ENCODE data around the gene DIP2C. TPM values are rescaled to one million over a fixed set of nuclear protein-coding genes. Genes with fewer than 3 reads are reported as not detected.
"Not testable (repeated sequence)": the region's sequence is repeated elsewhere in the genome, so short reads cannot be mapped to it uniquely, and the experiment has no call there.

DIP2C gene
- total RNA-seq, 1 donor = 1.7 TPM

DNA sequence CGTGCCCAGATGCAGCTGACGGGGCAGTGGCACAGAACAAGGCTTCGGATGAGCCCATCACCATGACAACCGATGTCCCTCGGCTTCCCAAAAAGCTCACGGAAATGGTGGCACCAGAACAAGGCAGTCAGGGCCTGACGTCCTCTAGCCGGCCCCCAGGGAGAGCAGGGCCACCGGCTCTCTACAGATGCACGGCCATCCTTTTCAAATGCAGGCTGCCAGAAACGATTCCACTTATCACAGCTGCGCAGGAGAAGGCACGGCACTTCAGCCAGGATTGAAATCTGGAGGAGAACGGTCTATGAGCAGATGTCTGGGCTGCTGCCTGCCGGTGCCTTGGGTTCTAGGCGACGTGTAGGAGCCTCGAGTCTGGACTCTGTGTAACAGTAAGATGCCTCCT, 330.4 kb downstream of the DIP2C start:
- H3K4me1 ChIP-seq (ENCODE audit: insufficient read depth, low read length) = no peaks in the 10 kb centered on the region
- H3K27me3 ChIP-seq (ENCODE audit: insufficient read depth, low read length) = no peaks in the 10 kb centered on the region
- no peak overlapping the region for H3K4me3 ChIP-seq (ENCODE audit: low read length)
- H3K9me3 ChIP-seq (ENCODE audit: low read depth, low read length) = no peaks in the 10 kb centered on the region

DNA sequence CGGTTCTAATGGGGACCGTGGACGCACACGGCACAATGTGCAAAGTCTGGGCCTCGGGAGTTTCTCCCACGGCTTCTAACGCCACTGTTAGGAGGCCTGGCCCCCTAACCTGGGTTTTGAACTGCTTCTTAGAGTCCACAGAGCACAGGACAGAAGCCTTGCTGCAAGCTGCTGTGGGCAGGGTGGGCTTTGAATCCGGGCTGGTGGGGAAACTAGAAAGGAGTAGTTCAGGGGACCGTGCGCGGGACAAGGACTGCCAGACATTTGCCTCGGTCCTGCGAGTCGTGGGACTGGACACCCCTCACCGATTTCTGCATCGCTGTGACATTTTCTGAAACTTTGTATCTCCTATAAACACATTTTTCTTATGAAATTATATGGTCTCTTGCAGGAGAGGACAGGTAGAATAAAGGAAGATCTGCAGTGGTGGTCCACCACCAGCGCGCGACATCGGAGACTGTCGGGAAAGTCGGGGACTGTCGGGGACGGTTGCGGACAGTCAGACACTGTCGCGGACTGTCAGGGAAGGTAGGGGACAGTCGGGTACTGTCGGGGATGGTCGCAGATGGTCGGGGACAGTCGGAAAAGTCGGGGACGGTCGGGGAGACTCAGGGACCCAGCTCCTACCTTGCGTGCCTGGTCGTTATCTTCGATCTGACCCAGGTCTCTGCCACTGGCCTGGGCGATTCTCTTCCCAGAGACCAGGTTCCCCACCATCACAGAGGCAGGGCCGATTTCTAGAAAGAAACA, 332.1 kb downstream of the DIP2C start:
- no peaks in the 10 kb centered on the region for H3K9me3 ChIP-seq (ENCODE audit: low read depth, low read length)
- no peak overlapping the region for H3K4me3 ChIP-seq (ENCODE audit: low read length)
- no peaks in the 10 kb centered on the region for H3K4me1 ChIP-seq (ENCODE audit: insufficient read depth, low read length)
- H3K27me3 ChIP-seq (ENCODE audit: insufficient read depth, low read length) = no peaks in the 10 kb centered on the region

DNA sequence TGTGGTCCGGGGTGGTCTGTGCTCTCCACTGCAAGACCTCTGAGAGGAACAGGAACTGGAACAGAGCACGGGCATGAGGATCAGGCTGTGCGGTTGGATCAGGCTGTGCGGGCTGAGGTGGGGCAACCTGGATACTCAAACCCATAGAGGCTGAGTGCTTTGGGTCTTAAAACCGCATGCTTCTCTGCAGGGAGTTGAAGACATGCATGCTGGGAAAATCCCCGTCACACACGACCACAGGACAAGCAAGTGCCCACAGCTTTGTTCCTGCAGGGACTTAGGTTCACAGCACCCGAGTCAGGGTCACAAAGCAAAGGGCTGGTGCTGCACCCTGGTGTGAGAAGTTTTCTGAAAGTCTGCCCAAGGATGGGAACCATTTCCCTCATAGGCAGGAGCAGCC, 333.0 kb downstream of the DIP2C start:
- Histone ChIP-seq H3K4me1 (ENCODE audit: insufficient read depth, low read length) (no peaks in the 10 kb centered on the region), H3K9me3 (ENCODE audit: low read depth, low read length) (no peaks in the 10 kb centered on the region)

DNA sequence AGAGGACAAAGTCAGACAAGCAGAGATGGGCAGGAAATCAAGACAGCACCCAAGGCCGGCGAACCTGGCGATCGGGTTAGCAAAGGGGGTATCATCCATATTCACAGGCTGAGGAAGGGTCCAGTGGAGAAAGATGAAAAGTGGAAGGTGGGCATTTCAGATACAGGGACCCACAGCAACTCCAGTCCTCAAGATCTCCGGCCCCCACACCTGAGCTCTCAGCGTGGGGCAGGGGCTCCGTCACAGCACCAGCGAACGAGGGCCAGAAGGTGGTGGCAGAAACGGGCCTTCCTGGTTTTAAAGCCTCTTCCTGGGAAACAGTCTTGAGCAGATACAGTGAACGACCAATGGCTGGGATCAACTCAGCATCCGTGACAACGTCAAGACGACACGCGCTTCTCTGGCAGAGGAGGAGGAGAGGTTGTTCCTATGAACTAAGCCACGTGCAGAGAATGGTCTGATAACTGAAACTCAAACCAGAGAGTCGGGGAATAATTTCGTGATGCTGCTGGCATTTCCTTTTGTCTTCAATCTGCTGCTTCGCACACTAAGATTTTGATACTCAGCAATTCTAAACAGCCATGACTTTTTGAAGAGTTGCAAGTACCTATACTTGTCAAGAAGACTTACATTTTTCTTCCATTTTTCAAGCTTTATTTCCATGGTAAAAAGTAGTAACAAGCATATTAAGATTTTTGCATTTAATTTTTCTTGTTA, 334.4 kb downstream of the DIP2C start:
- H3K4me1 ChIP-seq (ENCODE audit: insufficient read depth, low read length) = no peaks in the 10 kb centered on the region
- no peaks in the 10 kb centered on the region for H3K9me3 ChIP-seq (ENCODE audit: low read depth, low read length)
- no peaks in the 10 kb centered on the region for H3K27me3 ChIP-seq (ENCODE audit: insufficient read depth, low read length)
- no peak overlapping the region for H3K4me3 ChIP-seq (ENCODE audit: low read length)

More for the DNA sequence above, 333.0 kb downstream of the DIP2C start:
- Histone ChIP-seq H3K27me3 (ENCODE audit: insufficient read depth, low read length) (no peaks in the 10 kb centered on the region), H3K4me3 (ENCODE audit: low read length) (no peak overlapping the region)

DNA sequence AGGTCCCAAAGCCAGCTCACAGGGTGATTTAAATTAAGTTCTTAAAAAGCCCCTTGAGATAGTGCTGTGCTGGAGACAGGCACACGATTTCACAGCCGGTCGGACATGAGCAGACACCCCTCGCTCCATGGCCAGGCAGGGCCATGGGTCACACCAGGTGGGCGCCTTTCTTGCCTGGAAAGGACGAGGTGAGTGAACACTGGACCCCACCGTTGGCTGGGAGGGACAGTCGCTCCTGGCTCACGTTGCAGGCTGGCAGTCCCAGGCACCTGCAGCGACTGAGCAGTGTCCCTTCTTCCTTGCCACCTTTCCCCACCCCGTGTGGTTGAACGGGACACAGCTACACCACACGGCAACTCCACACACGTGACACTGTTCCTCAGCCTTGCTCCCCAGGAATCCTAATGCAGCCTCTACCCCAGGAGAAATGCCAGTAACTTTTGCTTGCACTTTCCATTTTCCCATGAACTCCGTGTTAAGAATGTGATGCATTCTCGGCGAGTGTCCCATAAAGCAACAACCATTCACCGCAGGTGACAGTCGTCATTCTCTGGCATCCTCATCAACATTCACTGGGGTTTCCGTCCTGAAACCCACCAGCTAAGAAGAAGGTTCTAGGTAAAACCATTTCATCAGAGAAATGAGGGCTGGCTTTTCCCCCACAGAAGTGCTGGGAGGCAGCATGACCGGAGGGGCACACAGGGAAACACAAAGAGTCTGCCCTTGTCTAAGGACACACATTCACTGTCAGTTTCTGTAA, 336.8 kb downstream of the DIP2C start:
- Histone ChIP-seq H3K4me3 (ENCODE audit: low read length) (no peak overlapping the region), H3K4me1 (ENCODE audit: insufficient read depth, low read length) (no peaks in the 10 kb centered on the region), H3K9me3 (ENCODE audit: low read depth, low read length) (no peaks in the 10 kb centered on the region), H3K27me3 (ENCODE audit: insufficient read depth, low read length) (no peaks in the 10 kb centered on the region)

DNA sequence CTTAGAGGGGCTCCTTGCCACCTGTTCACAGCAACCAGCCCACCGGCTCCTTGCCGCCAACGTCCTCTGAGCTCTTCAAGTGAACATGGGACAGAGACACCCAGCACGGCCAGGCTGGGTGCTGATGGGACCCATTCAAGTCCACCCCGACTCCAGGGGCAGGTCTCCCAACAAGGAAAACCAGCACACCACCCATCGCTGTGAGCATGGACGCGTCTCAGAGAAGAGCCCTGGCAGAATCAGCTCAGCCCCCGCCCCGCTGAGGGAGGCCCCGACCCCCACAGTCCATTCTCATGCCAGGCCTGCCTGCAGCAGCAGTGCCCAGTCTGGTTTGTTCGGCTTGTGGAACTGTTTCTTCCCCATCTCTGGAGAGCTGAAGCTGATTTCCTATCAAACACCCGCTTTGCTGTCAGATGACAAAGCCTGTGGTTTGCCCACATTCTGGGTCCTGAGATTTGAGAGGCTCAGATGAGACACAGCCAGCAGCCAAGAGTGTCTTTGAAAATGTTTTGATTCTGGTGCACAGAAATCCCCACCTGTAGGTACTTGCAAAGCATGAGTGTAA, 337.6 kb downstream of the DIP2C start:
- Histone ChIP-seq H3K4me1 (ENCODE audit: insufficient read depth, low read length) (no peaks in the 10 kb centered on the region), H3K9me3 (ENCODE audit: low read depth, low read length) (no peaks in the 10 kb centered on the region), H3K27me3 (ENCODE audit: insufficient read depth, low read length) (no peaks in the 10 kb centered on the region)

DNA sequence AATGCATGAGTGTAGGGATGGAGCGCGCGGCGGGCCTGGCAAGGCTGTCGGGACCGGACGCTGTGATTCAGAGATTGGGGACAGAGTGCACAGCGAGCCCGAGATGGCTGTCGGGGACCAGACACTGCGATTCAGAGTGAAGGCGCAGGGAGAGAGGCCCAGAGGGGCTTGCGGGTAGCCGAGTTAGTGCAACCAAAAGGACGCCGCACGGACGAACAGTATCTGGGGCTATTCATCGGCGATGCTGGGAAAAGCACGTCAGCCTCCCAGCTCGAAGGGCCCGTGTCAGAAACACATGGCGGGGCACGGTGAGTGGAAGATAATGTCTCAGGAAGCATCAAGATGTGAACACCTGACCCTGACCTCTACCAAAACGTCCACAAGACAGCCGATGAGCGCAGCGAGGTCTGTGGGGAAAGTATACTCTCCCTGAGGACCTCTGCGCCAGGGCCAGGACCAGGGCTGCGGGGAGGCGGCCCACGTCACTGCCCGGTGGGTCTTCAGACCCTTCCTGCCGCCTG, 338.4 kb downstream of the DIP2C start:
- Histone ChIP-seq H3K4me3 (ENCODE audit: low read length) (no peak overlapping the region), H3K9me3 (ENCODE audit: low read depth, low read length) (no peaks in the 10 kb centered on the region), H3K27me3 (ENCODE audit: insufficient read depth, low read length) (no peaks in the 10 kb centered on the region), H3K4me1 (ENCODE audit: insufficient read depth, low read length) (no peaks in the 10 kb centered on the region)

More for the DNA sequence above, 337.6 kb downstream of the DIP2C start:
- no peak overlapping the region for H3K4me3 ChIP-seq (ENCODE audit: low read length)

DNA sequence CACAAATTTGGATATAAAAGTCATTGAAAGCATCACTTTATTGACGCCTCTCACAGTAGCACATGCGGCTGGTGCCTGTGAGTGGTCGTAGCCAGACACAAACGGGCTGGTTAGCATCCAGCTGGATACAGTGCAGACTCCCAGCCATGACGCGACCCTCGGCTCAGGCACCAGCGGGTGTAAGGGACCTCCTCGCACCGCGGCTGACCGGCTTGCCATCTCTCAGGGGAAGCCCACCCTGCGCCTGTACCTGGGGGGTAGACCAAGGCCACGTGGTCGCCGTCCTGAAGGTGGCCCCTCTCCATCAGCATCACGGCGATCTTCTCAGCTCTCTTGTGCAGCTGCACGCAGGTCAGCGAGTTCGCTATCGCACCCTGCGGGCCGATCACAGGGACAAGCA, 340.4 kb downstream of the DIP2C start:
- Histone ChIP-seq H3K4me3 (ENCODE audit: low read length) (no peak overlapping the region), H3K4me1 (ENCODE audit: insufficient read depth, low read length) (no peaks in the 10 kb centered on the region), H3K9me3 (ENCODE audit: low read depth, low read length) (no peaks in the 10 kb centered on the region), H3K27me3 (ENCODE audit: insufficient read depth, low read length) (no peaks in the 10 kb centered on the region)

DNA sequence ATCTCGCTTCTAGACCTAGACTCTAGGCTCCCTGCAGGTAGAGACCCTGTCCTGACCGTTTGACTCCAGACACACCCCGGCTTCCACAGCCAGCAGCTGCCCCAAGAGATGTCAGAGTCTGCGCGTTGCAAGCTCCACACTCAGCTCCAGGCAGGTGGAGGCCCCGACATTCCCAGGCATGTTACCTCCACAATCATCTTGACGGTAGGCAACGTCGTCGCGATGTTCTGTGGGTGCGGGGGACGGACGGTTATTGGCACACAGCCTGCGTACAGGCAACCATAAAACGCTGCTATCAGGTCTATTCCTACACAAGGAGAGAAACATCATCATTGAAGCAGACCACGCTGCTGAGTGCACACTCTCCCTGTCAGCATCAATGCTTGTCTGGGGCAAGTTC, 341.0 kb downstream of the DIP2C start:
- no peaks in the 10 kb centered on the region for H3K9me3 ChIP-seq (ENCODE audit: low read depth, low read length)
- no peak overlapping the region for H3K4me3 ChIP-seq (ENCODE audit: low read length)
- no peaks in the 10 kb centered on the region for H3K4me1 ChIP-seq (ENCODE audit: insufficient read depth, low read length)
- H3K27me3 ChIP-seq (ENCODE audit: insufficient read depth, low read length) = no peaks in the 10 kb centered on the region

DNA sequence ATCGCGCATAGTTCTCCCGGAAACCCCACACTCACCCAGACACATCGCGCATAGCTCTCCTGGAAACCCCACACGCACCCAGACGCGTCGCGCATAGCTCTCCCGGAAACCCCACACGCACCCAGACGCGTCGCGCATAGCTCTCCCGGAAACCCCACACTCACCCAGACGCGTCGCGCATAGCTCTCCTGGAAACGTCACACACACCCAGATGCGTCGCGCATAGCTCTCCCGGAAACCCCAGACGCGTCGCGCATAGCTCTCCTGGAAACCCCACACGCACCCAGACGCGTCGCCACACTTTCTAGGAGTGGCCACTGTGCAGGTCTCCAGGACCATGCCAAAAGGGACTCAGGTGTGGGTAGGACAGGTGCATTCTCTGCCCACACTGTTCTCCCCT, 341.7 kb downstream of the DIP2C start:
- H3K9me3 ChIP-seq (ENCODE audit: low read depth, low read length); H3K4me3 ChIP-seq (ENCODE audit: low read length); H3K27me3 ChIP-seq (ENCODE audit: insufficient read depth, low read length); H3K4me1 ChIP-seq (ENCODE audit: insufficient read depth, low read length): not testable (repeated sequence)

DNA sequence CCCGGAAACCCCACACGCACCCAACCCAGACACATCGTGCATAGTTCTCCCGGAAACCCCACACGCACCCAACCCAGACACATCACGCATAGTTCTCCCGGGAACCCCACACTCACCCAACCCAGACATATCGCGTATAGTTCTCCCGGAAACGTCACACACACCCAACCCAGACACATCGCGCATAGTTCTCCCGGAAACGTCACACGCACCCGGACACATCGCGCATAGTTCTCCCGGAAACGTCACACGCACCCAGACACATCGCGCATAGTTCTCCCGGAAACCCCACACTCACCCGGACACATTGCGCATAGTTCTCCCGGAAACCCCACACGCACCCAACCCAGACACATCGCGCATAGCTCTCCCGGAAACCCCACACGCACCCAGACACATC, 342.3 kb downstream of the DIP2C start:
- H3K4me3 ChIP-seq (ENCODE audit: low read length); H3K27me3 ChIP-seq (ENCODE audit: insufficient read depth, low read length); H3K4me1 ChIP-seq (ENCODE audit: insufficient read depth, low read length); H3K9me3 ChIP-seq (ENCODE audit: low read depth, low read length): not testable (repeated sequence)

DNA sequence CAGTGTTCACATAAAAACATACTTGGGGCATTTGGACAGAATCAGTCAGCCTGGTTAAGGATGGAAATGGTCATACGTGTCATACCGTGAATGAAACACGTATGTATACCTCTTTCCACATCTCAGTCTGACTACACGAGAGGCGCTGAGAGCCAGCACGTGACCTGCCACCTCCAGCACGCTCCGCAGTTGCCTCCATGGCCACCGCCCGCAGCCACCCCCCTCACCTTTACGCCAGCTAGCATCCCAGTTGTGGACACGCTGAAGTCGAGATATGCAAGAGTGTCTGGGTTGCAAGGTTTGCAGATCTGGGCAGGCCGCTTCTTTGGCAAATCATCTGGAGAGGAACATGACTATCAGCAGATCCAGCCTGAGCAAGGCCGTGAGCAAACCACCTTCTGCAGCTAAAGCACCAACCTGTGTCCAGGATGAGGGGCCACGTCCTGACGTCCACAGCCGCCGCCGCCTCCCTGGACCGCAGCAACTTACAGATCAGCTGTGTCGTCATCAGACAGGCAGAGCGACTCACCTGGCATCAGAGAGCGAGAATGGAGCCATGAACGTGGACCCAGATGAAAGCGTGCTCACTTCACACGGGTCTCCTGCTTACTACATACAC, 344.8 kb downstream of the DIP2C start:
- Histone ChIP-seq H3K4me3 (ENCODE audit: low read length) (no peak overlapping the region), H3K27me3 (ENCODE audit: insufficient read depth, low read length) (no peaks in the 10 kb centered on the region), H3K9me3 (ENCODE audit: low read depth, low read length) (no peaks in the 10 kb centered on the region), H3K4me1 (ENCODE audit: insufficient read depth, low read length) (no peaks in the 10 kb centered on the region)

DNA sequence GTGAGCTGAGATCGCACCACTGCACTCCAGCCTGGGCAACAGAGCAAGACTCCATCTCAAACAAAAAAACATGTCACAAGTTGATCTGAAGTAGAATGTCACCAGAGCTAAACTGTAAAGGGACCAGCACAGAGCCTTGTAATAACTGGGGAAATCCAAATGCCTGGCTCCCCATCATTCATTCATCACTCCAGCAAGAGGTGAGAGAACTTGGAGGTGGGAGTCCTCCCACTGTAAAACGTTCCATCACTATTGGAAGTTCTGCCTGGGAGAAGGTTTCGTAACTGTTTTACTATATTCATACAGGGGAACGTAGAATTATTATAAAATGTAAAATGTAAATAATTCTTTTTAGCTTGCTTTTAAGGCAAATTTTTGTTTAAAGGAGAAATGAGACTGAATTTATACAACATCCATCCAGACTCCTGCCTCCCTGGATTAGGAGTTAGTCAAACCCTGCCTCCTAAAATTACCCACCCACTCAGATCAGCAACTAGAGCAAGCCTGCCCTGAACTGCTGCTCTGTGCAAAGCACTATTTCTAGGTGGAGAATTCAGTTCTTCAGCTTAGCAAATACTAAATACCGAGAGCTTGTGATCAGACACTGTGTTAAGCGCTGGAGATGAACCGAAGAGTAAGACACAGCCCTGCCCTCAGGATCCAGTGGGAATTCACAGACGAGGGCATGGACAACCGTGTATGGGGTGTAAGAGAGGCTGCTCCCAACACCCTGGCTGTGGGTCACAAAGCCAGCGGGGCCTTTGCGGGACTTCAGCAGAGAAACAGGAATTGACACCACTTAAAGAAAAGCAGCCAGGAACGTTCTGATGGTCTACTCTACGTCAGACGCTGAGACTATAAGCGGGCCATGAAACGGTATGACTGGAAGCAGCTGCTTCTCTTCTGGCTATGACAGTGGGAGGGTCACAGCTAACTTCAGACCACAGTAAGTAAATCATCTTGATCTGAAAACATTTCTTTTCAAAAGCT, 345.9 kb downstream of the DIP2C start:
- no peaks in the 10 kb centered on the region for H3K4me1 ChIP-seq (ENCODE audit: insufficient read depth, low read length)
- no peak overlapping the region for H3K4me3 ChIP-seq (ENCODE audit: low read length)
- H3K27me3 ChIP-seq (ENCODE audit: insufficient read depth, low read length) = no peaks in the 10 kb centered on the region
- H3K9me3 ChIP-seq (ENCODE audit: low read depth, low read length) = no peaks in the 10 kb centered on the region
